ENCODE results near the gene FCN2.

- no peak for TF ChIP-seq POLR2A (IDR thresholded peaks at IDR 0.05)
- TF ChIP-seq, protein P1, sequence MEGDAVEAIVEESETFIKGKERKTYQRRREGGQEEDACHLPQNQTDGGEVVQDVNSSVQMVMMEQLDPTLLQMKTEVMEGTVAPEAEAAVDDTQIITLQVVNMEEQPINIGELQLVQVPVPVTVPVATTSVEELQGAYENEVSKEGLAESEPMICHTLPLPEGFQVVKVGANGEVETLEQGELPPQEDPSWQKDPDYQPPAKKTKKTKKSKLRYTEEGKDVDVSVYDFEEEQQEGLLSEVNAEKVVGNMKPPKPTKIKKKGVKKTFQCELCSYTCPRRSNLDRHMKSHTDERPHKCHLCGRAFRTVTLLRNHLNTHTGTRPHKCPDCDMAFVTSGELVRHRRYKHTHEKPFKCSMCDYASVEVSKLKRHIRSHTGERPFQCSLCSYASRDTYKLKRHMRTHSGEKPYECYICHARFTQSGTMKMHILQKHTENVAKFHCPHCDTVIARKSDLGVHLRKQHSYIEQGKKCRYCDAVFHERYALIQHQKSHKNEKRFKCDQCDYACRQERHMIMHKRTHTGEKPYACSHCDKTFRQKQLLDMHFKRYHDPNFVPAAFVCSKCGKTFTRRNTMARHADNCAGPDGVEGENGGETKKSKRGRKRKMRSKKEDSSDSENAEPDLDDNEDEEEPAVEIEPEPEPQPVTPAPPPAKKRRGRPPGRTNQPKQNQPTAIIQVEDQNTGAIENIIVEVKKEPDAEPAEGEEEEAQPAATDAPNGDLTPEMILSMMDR (IDR thresholded peaks at IDR 0.05): no peak
These were observed 40.1 kb upstream of the FCN2 start for GRCh38 chr9:134840511-134840910.
